HG03439 (cell line): ENCODE results near the gene PDGFRB.

Source experiments
- ATAC-seq: cut with Tn5 transposase; IDR thresholded peaks from one replicate; pipeline ENCODE4 v1.9.1; 2021; ENCODE audit warnings: mild to moderate bottlenecking, moderate library complexity; ENCODE audit not compliant: unreplicated experiment

The PDGFRB gene

DNA sequence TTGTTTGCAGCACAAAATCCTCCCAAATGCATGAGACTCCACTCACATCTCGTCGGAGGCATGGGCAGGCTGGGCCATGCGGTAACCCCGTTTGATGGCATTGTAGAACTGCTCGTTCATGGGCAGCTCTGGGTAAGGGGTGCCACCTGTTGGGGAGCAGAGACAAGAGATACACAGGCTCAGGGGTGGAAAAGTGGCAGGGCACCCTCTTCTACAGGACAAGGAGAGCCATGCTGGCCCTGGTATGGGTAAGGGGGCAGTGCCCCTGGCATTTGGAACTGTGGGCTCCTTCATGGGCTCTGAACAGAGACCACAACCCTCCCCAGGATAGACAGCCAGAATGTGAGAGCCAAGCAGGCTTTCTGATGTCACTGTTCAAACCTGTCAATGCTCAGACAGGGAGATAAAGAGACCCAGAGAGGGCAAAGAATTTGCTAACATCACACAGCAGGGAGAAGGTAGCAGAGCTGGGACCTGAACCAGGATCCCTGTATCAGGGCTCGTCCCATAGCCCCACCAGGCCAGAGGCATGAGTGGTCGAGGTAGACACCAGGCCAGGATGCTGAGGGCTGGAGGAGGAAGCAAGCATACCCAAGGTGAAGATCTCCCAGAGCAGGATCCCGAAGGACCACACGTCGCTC is 36.1 kb downstream of the PDGFRB start:
- ATAC-seq, result no peak

DNA sequence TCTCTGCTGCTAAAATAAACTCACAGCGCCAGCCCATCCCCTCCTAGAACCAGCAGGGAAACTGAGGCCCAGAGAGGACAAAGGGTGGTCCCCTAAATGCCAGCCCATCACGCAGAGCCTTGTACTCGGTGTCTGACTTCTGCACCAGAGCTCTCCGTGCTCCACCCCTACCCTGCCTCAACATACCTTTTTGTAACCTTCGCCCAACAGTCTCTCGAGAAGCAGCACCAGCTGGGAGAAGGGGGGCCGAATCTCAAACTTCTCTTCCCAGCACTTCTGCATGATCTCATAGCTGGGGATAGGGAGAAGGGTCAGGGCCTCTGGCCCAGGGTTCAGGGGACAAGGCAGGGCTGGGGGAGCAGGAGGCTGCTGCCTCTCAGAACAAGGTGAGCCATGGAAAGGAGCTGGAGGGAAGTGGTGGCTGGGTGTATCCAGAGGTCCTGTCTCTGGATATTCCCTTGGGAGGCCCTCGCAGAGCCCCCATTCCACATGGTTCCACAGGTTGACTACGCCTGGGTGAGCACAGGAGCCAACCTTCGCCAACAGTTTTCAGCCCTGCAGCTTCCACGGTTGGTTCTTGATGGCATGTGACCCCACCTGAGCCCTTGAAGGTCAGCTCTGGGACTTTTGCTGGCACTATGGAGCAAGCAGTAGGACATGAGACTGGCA is 37.0 kb downstream of the PDGFRB start:
- ATAC-seq, result no peak

DNA sequence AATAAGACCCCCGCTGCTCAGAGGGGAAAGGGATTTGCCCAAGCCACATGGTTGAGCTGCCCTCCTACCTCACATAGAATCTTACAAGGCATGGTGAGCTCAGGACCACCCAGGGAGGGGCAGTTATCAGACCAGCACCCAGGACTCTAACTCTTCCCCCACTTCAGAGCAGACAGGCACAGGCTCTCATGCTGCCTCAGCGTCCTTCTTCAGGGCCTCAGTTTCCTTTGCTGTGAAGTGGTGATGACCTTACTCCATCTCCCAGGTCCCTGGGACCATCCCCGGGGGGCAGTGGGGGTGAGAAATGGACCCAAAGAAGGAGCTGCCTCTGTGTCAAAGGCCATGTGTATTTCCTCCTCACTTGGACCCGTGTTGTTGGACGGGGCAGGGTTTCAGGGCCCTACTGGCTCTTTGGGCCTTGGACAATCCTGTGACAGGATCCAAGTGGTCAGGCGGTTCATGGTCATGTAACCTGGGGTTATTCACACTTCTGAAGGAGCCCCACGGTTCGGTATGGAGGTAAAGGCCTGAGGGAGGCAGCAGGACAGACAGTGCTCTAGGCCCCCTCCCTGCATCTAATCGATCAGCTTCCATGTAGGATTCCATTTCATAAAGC is 37.6 kb downstream of the PDGFRB start:
- ATAC-seq, result no peak

DNA sequence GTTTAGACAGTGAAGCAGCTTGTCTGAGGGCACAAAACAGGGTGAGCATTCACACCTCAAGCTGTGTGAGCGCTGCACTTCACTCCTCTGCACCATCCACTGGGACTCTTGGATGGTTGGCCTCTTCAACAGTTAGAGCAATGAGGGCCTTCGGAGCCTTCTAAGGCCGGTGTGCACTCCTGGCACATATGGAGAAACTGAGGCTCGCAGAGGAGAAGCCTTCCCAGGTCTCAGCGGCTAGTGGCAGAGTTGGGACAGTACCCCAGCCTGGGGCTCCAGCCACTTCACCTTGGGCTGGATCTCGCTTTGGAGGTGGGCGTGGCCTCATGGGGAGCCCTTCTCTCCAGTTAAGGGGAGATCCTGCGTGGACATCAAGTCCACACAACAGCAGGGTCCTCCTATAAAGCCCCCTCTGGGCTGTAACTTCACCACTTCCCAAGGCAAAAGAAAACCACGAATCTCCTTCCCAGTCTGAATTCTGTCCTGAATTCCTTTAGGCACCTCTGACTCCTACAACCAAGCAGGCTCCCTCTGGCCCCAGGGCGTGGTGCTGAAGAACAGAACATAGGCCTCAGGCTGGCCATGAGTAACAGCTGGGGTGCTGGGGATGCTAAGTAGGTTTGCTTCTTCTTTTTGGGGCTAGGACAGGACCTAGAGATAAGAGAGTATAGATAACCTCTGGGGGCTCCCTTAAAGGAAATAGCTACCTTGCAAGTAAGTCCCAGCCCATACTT is 38.8 kb downstream of the PDGFRB start:
- no peak for ATAC-seq

DNA sequence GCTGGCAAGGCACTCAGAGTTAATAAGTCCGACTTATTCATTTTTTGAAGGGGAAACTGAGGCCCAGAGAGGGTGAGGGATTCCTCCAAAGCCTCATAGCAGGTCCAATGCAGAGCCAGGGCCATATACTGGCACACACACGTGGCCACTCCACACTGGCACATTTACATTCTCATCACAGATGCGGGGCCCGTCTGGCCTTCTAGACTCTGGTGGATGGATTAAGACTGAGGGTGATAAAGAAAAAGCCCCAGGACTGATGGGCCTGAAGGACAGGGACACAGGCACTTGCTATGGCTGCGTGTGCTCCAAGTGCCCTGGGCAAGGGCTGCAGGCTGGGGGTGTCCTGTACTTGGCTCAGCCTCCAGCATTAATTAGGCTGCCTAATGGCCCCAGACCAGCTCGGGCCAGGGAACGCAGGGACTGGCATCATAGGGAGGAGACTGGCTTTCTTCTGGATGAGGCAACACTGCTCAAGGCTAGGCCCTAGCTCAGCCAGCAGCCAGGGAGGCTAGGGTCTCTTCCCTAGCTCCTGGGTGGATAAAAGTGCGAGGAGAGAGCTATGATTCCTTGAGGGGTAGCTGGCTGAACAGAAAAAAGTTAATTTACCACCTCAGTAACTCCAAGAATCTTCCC is 40.8 kb downstream of the PDGFRB start:
- no peak for ATAC-seq

DNA sequence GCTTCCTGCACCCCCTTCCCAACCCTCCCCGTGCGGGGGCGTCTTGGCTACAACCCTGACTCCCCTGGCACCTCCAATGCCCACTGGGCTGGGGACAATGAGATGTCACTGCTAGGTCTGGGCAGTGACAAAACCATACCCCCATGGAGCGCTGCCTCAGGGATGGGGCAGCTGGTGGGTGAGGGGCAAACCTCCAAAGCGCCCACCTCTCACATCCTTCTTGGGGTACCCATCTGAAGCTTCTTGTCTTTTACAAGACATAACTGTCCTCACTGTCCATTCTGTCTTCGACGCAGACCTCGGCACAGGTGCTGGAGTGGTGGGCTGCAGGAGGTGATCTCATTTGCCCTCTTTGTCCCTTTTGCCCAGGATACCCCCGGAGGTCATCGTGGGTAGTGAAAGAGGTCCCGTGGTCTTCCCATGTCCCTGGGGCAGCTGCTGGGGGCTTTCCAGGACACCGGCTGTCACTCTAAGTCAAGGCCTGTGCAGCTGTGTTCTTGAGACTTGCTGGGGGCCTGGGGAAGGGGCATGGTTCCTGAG is 41.5 kb downstream of the PDGFRB start:
- no peak for ATAC-seq

DNA sequence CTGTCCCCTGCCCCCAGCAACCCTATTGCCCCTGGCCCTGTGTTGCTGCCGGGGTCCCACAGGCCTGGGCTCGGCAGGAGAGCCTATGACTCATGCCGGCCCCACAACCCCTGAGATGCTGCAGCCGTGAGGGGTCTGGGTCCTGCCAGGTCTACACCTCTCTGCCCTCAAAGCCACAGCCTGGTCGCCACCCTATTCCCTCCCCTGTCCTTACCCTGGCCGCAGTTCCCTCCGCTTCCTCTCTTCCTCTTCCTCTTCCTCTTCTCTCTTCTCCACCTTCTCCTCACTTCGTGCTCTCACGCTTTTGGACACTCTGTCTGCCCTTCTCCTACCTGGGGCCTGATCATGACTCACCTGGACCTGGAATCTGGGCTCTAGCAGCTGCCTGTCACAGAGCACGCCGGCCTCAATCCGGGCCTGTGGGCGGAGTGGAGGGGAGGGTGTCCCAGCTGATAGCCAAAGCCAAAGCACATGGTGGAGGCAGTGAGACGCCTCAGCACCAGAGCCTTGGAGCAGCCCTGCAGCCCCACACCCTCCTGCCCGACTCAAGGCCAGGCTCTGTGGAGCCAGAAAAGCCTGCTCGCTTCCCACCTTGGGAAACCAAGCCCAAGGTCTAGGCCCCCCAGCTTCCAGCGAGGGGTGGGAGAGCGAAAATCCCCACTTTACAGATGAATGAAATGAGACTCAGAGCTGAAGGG is 42.4 kb downstream of the PDGFRB start:
- ATAC-seq, result no peak

DNA sequence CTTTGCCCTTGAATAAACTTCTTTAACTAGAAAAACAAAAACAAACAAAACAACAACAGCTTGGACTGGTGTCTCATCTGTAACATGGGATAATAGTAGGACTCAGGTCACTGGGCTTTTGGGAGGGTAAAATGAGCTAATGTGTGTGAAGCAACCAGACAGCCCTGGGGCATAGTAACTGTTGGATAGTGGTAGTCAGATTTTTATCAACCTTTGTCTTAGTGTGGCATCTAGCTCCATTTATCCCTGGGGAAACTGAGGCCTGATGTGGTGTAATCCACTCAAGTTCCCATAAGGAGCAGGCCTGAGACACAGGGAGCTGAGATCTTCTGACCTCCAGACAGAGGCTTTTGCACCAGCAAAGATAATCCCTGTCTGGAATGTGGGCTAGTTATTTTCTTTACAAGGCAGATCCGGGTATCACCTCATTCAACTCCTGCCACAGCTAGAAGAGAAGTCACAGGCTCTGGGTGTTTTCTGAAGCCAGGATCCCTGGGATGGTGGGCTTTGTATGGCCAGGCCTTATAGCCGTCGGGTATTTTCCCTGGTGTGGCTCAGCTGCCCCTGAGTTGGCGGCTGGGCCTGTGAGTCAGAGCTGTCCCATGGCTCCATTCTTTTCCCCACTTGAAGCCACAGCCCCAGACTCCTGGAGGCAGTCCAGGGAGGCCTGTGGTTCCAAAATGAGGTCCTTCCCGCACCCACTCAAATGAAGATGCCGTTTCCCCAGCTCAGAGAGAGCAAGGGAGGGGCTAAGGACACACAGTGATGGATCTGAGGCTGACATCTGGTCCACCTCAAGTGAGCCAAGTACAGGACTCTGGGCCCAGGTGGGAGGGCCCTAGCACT is 43.2 kb downstream of the PDGFRB start:
- no peak for ATAC-seq

DNA sequence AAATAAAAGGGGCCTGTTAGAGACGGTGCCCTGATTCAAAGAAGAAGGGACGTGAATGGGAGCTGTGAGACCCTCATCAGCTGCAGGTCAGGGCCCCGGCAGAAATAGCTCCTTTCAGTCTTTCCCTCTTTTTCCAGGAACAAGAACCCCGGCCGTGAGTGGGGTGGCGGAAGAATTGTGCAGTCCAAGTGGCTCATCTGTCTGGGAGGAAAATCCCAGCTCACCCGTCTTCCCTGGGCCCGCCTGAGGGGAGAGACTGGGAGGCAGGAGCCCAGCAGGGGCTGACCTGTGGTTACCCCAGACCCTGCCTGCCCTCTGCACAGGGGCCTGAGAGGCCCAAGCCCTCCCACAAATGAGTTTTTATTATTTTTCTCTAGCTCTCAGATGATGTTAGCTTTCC is 44.5 kb downstream of the PDGFRB start:
- no peak for ATAC-seq

DNA sequence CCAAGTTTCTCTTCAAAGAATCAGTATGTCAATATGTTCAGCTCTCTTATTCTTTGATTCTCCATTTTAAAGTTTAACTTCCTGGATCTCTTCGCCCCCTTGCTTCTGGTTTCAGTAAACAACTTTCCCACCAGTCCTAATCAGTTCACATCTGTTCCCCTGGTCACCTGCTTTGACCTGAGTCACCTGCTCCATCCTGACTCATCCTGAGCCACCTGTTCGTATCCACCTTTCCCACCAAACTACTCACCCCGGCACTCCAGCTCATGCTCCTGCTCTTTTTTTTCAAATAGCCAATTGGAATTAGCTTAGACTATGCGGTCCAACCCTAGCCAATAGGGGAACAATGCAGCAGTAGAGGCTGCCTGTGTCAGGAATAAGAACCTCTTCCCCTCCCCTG is 45.7 kb downstream of the PDGFRB start:
- no peak for ATAC-seq

DNA sequence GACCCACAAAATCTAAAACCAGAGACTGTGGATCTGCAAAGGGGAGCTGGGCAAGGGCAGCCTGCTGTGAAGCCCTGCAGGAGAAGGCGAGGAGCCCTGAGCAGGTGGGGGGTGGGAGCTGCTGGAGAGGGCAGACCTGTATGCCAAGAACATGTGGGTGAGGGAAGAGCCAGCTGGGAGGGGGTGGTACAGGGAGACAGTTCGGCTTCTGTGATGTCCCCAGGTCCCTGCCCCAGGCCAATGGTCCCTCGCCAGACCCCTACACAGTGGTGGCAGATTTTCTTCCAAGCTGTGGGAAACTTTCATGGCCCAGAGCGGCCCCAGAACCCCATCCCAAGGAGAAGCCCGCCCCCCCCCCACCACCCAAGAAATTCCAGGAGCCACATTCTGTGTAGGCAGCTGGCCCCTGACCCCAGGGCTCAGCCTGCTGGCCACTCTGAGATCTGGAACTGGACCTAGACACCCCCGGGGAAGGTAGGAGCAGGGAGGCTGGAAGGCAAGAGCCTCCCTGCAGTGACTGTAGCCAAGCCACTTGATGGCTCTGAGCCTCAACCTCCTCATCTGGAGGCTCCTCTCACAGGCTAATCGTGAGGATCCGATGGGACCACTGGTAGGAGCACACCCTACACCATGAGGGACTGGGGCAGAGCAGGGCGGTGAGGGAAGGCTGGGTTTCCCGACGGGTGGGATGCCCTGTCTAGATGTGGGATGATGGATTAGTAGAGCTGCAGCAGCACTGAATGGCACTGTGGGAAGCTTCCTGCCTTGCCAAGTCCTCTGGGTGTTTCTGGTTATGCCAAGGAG is 46.7 kb downstream of the PDGFRB start:
- ATAC-seq, result no peak

DNA sequence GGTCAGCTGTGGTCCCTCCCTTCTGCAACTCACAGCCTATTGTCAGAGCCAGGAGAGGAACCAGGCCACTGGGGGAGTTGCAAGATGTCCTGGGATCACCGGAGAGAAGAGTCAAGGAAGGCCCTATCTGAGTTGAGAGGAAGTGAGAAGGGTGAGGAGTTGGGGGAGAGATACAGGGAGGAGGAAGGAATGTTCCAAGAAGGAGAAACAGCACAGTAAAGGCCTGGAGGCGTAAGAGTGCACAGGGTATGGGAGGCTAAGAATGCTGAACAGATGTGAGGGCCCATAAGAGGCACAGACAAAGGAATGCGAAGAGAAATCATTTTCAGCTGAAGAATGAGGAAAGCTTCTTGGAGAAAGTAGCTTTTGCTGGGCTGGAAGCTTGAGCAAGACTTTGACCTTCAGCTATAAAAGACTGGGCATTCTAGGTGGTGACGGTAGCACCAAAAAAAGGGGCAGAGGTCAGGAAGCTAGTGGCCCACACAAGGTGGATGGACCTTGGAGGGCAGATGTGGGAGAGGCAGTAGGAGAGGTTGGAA is 47.7 kb downstream of the PDGFRB start:
- no peak for ATAC-seq

DNA sequence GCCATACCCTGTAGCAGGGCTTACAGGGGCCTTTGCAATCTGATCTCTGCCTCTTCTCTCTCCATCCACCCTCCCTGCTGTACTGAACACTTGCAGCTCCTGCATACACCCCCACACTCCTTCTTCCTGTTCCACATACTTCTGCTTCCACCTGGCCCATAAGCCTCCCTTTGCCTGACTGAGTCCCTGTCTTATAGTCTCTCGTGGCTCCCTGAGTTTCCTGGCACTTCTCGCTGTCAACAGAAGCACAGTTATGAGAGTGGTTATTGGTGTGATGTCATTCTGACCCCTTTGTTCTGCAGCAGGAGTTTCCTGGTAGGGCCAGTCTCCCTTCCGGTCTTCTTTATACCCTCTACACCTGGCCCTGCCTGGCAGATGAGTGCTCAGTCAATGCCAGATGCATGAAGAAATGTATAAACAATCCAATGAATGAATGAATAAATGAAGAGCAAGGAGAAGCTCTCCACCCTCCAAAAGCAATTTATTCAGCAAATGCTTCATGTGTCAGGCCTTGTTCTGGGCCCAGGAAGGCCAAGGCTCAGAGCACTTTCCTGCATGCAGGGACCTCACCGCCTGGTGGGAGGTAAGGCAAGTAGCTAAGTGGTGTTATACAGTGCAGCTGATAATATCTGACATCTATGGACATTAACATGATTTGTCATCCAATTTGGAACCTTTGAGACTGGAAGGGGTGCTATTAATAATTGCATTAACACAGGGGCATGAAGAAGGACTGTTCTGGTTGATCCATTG is 48.8 kb downstream of the PDGFRB start:
- no peak for ATAC-seq

DNA sequence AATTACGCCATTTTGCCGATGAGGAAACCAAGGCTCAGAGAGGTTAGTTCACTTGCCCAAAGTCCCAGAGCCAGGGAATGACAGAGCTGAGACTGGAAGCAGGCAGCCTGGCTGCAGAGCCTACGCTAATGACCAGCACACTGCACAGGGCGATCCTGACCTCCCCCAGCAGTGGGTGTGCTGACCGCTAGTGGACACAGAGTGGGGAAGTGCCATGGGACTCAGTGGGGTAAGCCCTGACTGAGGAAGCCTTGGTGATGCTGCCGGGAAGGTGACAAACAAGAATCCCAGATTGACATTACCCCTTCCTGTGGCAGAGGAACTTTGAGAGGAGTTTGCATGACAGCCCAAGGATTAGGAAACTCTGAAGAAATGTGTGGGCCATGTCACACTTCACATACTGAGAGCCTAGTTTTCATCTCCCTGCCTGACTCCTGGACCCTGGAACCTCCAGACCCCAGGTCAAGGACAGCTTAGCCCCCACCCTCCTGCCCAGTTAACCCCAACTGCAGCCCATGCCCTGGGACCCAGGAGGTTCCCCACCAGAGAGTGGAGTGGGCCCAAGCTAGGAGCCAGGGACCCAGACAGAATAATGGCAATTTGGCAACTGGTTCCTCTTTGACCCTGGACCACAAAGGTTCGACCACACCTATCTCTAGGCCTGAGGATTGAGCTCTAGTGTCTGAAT is 49.6 kb downstream of the PDGFRB start:
- ATAC-seq, result no peak

DNA sequence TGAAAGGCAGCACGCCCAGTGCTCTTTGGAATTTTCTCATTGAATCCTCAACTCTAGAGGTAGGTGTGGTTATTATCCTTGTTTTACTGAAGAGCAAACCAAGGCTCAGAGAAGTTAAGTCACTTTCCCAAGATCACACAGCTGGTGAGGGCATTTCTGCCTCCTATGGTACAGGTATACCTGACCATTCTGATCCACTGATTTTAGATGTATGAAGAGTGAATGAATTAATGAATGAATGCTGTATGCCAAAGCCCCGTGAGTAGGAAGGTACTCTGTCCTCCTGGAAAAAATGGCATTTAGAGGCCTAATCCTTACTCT is 51.1 kb downstream of the PDGFRB start:
- no peak for ATAC-seq

DNA sequence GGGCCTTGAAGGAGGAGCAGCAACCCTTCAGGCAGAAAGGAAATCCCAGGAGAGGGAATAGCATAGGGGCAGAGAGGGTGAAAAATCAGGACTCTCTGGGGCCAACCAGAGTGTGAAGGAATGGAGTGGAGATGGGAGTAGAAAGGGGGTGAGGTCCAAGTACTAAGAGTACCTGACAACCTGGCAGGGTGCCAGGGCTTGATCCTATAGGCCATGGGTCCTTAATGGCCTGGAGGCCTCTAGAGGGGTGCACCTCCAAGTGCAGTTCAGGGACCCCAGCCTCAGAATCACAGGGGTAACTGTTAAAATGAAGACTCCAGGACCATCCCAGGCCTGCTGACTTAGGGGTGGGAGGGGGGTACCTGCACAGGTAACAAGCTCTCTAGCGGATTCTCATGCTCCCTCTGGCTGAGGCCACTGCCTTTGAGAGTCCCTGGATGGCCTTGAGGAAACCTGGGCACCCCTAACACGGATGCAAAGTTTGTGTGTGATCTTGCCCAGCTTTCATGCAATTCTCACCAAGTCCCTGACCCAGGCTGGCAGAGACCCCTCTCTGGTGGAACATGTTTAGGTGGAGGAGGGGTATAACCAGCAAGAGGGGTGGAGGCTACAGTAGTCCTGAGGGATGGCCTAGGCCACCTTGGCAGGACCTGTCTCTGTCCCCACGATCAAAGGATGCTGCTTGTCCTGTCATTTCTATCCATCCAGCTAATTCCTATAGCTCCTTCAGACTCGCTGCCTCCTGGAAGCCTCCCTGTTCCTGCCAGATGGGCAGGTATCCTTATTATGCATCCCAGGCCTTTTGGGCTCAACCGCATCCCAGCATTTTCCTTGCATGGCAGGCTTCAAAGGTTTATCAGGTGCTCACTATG is 51.7 kb downstream of the PDGFRB start:
- no peak for ATAC-seq
